IPS-NIHi11 (cell line): ENCODE measurements around the gene HHEX.
"Not testable (repeated sequence)": the region's sequence is repeated elsewhere in the genome, so short reads cannot be mapped to it uniquely, and the experiment has no call there.

Source experiments
- DNase-seq: peaks from one replicate; pipeline ENCODE4 v3.0.0; 2012; ENCODE audit warnings: mixed read lengths, low spot score

The HHEX gene

GRCh38 chr10:92737484-92737883, 47.7 kb downstream of the HHEX start:
- no peak for DNase-seq

DNA sequence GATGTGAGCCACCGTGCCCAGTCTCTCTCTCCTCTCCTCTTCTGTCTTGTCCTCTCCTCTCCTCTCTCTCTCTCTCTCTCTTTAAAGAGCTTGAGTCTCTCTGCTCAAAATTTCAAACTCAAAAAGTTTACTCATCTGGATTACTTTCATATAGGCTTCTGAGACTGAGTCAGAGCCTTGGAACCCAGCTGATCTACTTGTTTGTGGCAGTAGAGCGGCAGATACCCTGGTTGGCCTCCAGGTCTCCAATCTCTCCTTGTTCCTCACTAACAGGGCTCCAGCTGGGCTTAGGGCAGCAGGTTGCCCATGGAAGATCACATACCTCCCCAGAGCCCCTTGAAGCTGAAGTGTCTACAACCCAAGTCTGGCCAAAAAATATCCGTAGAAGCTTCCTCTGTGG, 51.0 kb downstream of the HHEX start:
- DNase-seq, result no peak

GRCh38 chr10:92741741-92742140, 52.0 kb downstream of the HHEX start:
- not testable (repeated sequence) for DNase-seq

DNA sequence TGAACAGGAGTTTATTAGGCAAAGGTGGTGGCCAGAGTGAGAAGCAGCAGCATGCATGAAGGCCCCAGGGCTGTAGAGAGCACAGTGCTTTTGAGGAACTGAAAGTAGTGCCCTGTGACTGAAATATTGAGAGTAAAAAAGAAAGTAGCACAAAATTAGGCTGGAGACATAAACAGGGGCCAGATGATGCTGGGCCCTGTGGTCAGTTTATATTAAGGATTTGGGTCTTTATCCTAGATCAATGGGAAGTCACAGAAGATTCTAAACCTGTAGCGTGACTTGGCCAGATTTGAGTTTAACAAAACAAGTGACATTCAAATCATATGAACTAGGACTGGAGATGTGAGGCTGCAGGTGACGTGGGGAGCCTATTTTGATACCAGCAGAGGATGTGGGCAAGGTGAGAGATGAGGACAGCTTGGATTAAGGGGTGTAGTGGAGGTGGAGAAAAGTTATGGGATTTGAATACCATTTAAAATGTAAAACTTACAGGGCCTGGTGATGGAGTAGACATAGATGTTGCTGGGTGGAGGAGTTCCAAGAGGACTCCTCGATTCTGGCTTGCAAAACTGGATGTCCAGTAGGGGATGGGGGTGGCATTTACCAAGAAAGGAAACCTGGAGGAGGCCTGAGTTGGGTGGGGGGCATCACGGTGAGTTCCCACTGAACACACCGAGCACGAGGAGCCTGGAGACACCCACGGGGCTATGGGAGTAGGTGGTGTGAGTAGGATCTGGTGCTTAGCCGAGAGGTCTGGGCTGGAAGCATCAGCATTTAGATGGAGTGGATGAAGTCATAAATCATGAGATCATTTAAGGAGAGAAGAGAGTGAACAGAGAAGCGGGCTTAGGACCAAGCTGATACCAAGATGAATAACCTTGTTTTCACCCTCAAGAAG, 52.8 kb downstream of the HHEX start:
- no peak for DNase-seq
